Smooth muscle cell (in vitro differentiated cells): Measurements from ENCODE around the gene LANCL1. TPM values are rescaled to one million over a fixed set of nuclear protein-coding genes. Genes with fewer than 3 reads are reported as not detected.
A peak's percentile ranks its signal among the peaks of the same experiment; 100 is the strongest.

ENCODE experiments used
- DNase-seq: peaks from one replicate; lab custom pipeline; 2025; ENCODE audit not compliant: unreplicated experiment; lab: John Stamatoyannopoulos, UW
- H2AFZ ChIP-seq: fragments of 200-600 bp; sonication (generic); 2 replicates; pipeline ENCODE4 v1.6.0; 2016; ENCODE audit warnings: antibody characterized with exemption, low read depth, mild to moderate bottlenecking
- H3F3A ChIP-seq: fragments of 200-600 bp; sonication (generic); 2 replicates; pipeline ENCODE4 v1.6.0; 2017; ENCODE audit warnings: antibody characterized with exemption, low read depth
- H3K27ac ChIP-seq: fragments of 200-600 bp; sonication (generic); 2 replicates; pipeline ENCODE4 v1.5.1; 2016; ENCODE audit warnings: low read depth, mild to moderate bottlenecking
- H3K27me3 ChIP-seq: fragments of 200-600 bp; sonication (generic); 2 replicates; pipeline ENCODE4 v1.6.1; 2016; ENCODE audit warnings: low read depth, mild to moderate bottlenecking
- H3K36me3 ChIP-seq: fragments of 200-600 bp; sonication (generic); 2 replicates; pipeline ENCODE4 v1.5.1; 2016; ENCODE audit warnings: low read depth
- H3K4me1 ChIP-seq: fragments of 200-600 bp; sonication (generic); 2 replicates; pipeline ENCODE4 v1.5.1; 2016; ENCODE audit warnings: low read depth
- H3K4me2 ChIP-seq: fragments of 200-600 bp; sonication (generic); 2 replicates; pipeline ENCODE4 v1.6.0; 2016; ENCODE audit warnings: mild to moderate bottlenecking
- H3K4me3 ChIP-seq: fragments of 200-600 bp; sonication (generic); 2 replicates; pipeline ENCODE4 v1.5.1; 2016; ENCODE audit warnings: mild to moderate bottlenecking
- H3K79me2 ChIP-seq: fragments of 200-600 bp; sonication (generic); 2 replicates; pipeline ENCODE4 v1.6.0; 2016; ENCODE audit warnings: low read depth, mild to moderate bottlenecking
- H3K9ac ChIP-seq: fragments of 200-600 bp; sonication (generic); 2 replicates; pipeline ENCODE4 v1.6.0; 2016; ENCODE audit warnings: low read depth
- H3K9me3 ChIP-seq: fragments of 200-600 bp; sonication (generic); replicated peaks from 2 replicates; pipeline ENCODE4 v1.5.1; 2016; ENCODE audit warnings: low read depth
- H4K20me1 ChIP-seq: fragments of 200-600 bp; sonication (generic); 2 replicates; pipeline ENCODE4 v1.6.0; 2016; ENCODE audit warnings: low read depth
- CTCF ChIP-seq: fragments of 200-600 bp; sonication (generic); IDR thresholded peaks from 2 replicates; pipeline ENCODE4 v1.5.1; 2017; ENCODE audit warnings: borderline replicate concordance, mild to moderate bottlenecking, antibody characterized with exemption; ENCODE audit not compliant: insufficient read depth, poor library complexity, severe bottlenecking
- WGBS: methylation state at CpG from one replicate; pipeline ENCODE4 v1.1.7; 2016; ENCODE audit warnings: low lambda C conversion rate; 5-methylcytosine and 5-hydroxymethylcytosine counted together
- polyA plus RNA-seq: library from polyadenylated mRNA; unstranded; fragments of >200 nt; fragmentation: Nextera tagmentation; extraction: Ambion mirVana; gene quantifications from 2 replicates; pipeline ENCODE4 v1.2.1, GENCODE V29; 2016
- total RNA-seq: library from RNA; depleted of rRNA; stranded (reverse); fragments of >200 nt; gene quantifications from 2 replicates; pipeline ENCODE4 v1.2.3, GENCODE V29; 2014

The LANCL1 gene
- total and polyA plus RNA-seq, 2 experiments from 2014 or later = 14.7 to 43.7 TPM

GRCh38 chr2:210478661-210479060, 2.1 kb upstream of the LANCL1 start:
- Histone ChIP-seq H3K27me3 (no peaks in the 10 kb centered on the region), H3K36me3 (no peaks in the 10 kb centered on the region), H3K79me2 (peaks cover 3% of the 10 kb centered on the region), H3K27ac (no peak overlapping the region), H3K4me1 (peaks cover 9% of the 10 kb centered on the region), H3K4me2 (no peak overlapping the region), H4K20me1 (no peaks in the 10 kb centered on the region), H3K9ac (no peak overlapping the region), H3K4me3 (no peak overlapping the region), H2AFZ (peak overlapping the region; percentile 99), H3K9me3 (no peaks in the 10 kb centered on the region), H3F3A (no peaks in the 10 kb centered on the region)
- 96% methylated on average over 2 of the region's 2 CpGs for WGBS
- no peak for TF ChIP-seq CTCF
- no peak for DNase-seq

- Histone ChIP-seq H3K36me3 (no peaks in the 10 kb centered on the region), H3K27ac (no peak overlapping the region), H3K79me2 (peaks cover 3% of the 10 kb centered on the region), H3F3A (no peaks in the 10 kb centered on the region), H3K4me1 (peaks cover 9% of the 10 kb centered on the region), H3K9ac (no peak overlapping the region), H3K4me3 (peak overlapping the region; percentile 3), H3K27me3 (no peaks in the 10 kb centered on the region), H3K9me3 (no peaks in the 10 kb centered on the region), H4K20me1 (no peaks in the 10 kb centered on the region), H2AFZ (peak overlapping the region; percentile 99), H3K4me2 (peak overlapping the region; percentile 93)
- 74% methylated on average over 3 of the region's 3 CpGs for WGBS
- TF ChIP-seq CTCF = no peak
- no peak for DNase-seq
Observed at GRCh38 chr2:210477496-210477895, 937 bp upstream of the LANCL1 start.

- DNase-seq = no peak
- Histone ChIP-seq H2AFZ (peak overlapping the region; percentile 99), H3K36me3 (no peaks in the 10 kb centered on the region), H4K20me1 (no peaks in the 10 kb centered on the region), H3K4me2 (peak overlapping the region; percentile 93), H3F3A (no peaks in the 10 kb centered on the region), H3K9me3 (no peaks in the 10 kb centered on the region), H3K4me1 (peaks cover 9% of the 10 kb centered on the region), H3K4me3 (peak overlapping the region; percentile 93), H3K9ac (peak overlapping the region; percentile 84), H3K27me3 (no peaks in the 10 kb centered on the region), H3K79me2 (peaks cover 3% of the 10 kb centered on the region), H3K27ac (no peak overlapping the region)
- TF ChIP-seq CTCF = no peak
- 49% methylated on average over 6 of the region's 6 CpGs for WGBS
Observed at GRCh38 chr2:210475706-210476105, 853 bp downstream of the LANCL1 start.

GRCh38 chr2:210474776-210475175, 1.8 kb downstream of the LANCL1 start:
- no peak overlapping the region for H3K27ac ChIP-seq
- H3K36me3 ChIP-seq = peaks cover 8% of the 10 kb centered on the region
- H3F3A ChIP-seq = no peaks in the 10 kb centered on the region
- no peaks in the 10 kb centered on the region for H3K9me3 ChIP-seq
- no peak overlapping the region for H3K4me2 ChIP-seq
- H2AFZ ChIP-seq = no peak overlapping the region
- no peaks in the 10 kb centered on the region for H4K20me1 ChIP-seq
- H3K79me2 ChIP-seq = peaks cover 3% of the 10 kb centered on the region
- no peak overlapping the region for H3K9ac ChIP-seq
- WGBS = 94% methylated on average over 1 of the region's 1 CpG
- no peak for DNase-seq
- H3K4me3 ChIP-seq = no peak overlapping the region
- H3K27me3 ChIP-seq = no peaks in the 10 kb centered on the region
- no peak for TF ChIP-seq CTCF
- H3K4me1 ChIP-seq = peaks cover 9% of the 10 kb centered on the region
